DND-41 (cell line): Measurements from ENCODE around the gene MYH13.

Source experiments
- ATAC-seq: fragments of 200-7000 bp; cut with Tn5 transposase; 3 replicates; pipeline ENCODE4 v1.9.1; 2021; ENCODE audit warnings: low read depth; ENCODE audit not compliant: insufficient read depth
- DNase-seq: peaks from one replicate; pipeline ENCODE4 v3.0.0-alpha.2; 2020
- H2AFZ ChIP-seq: 2 replicates; pipeline ENCODE4 v1.6.0; 2012; ENCODE audit warnings: low read depth, low read length
- H3K27ac ChIP-seq: 2 replicates; pipeline ENCODE4 v1.5.1; 2012; ENCODE audit warnings: low read length, inconsistent platforms
- H3K27me3 ChIP-seq: fragments of 200-600 bp; sonication (generic); 2 replicates; pipeline ENCODE4 v1.6.0; 2012; ENCODE audit warnings: low read length, mild to moderate bottlenecking, inconsistent platforms; ENCODE audit not compliant: insufficient read depth, poor library complexity
- H3K36me3 ChIP-seq: 2 replicates; pipeline ENCODE4 v1.5.1; 2012; ENCODE audit warnings: low read length, inconsistent platforms; ENCODE audit not compliant: insufficient read depth
- H3K4me1 ChIP-seq: 2 replicates; pipeline ENCODE4 v1.5.1; 2012; ENCODE audit warnings: mild to moderate bottlenecking, low read length; ENCODE audit not compliant: insufficient read depth
- H3K4me2 ChIP-seq: 2 replicates; pipeline ENCODE4 v1.6.0; 2012; ENCODE audit warnings: mild to moderate bottlenecking, moderate library complexity, low read length, inconsistent platforms; ENCODE audit not compliant: insufficient read depth
- H3K4me3 ChIP-seq, 2 experiments: fragments of 200-600 bp in 1 of 2; shearing (Covaris generic) in 1 of 2; 2 replicates each; pipeline ENCODE4 v1.5.1; 2012 to 2016; ENCODE audit warnings: inconsistent platforms in 2 of 2, low read length in 2 of 2, mild to moderate bottlenecking in 2 of 2, low read depth in 1 of 2, moderate library complexity in 1 of 2
- H3K79me2 ChIP-seq: 2 replicates; pipeline ENCODE4 v1.6.0; 2012; ENCODE audit warnings: low read length, inconsistent platforms; ENCODE audit not compliant: insufficient read depth
- H3K9ac ChIP-seq: 2 replicates; pipeline ENCODE4 v1.6.0; 2012; ENCODE audit warnings: low read depth, mild to moderate bottlenecking, inconsistent platforms, low read length, moderate library complexity
- H3K9me3 ChIP-seq: 2 replicates; pipeline ENCODE4 v1.5.1; 2012; ENCODE audit warnings: low read length, moderate library complexity, mild to moderate bottlenecking, inconsistent platforms; ENCODE audit not compliant: insufficient read depth, severe bottlenecking
- H4K20me1 ChIP-seq: 2 replicates; pipeline ENCODE4 v1.6.0; 2012; ENCODE audit warnings: low read length; ENCODE audit not compliant: insufficient read depth
- EZH2 ChIP-seq: IDR thresholded peaks from 3 replicates; pipeline ENCODE4 v1.6.1; 2012; ENCODE audit warnings: borderline replicate concordance, low read depth, mild to moderate bottlenecking, moderate library complexity, low read length, inconsistent platforms; ENCODE audit not compliant: severe bottlenecking
- TF ChIP-seq, protein P1 (sequence below): IDR thresholded peaks from 2 replicates; pipeline ENCODE4 v1.5.1; 2012; ENCODE audit warnings: borderline replicate concordance, low read length, moderate library complexity, mild to moderate bottlenecking; ENCODE audit not compliant: poor library complexity, severe bottlenecking; ENCODE audit errors: extremely low read depth

Gene MYH13

GRCh38 chr17:10290041-10290440 lies 82.8 kb downstream of the MYH13 start:
- H3K27ac ChIP-seq = no peak overlapping the region
- TF ChIP-seq, protein P1, sequence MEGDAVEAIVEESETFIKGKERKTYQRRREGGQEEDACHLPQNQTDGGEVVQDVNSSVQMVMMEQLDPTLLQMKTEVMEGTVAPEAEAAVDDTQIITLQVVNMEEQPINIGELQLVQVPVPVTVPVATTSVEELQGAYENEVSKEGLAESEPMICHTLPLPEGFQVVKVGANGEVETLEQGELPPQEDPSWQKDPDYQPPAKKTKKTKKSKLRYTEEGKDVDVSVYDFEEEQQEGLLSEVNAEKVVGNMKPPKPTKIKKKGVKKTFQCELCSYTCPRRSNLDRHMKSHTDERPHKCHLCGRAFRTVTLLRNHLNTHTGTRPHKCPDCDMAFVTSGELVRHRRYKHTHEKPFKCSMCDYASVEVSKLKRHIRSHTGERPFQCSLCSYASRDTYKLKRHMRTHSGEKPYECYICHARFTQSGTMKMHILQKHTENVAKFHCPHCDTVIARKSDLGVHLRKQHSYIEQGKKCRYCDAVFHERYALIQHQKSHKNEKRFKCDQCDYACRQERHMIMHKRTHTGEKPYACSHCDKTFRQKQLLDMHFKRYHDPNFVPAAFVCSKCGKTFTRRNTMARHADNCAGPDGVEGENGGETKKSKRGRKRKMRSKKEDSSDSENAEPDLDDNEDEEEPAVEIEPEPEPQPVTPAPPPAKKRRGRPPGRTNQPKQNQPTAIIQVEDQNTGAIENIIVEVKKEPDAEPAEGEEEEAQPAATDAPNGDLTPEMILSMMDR = no peak
- TF ChIP-seq EZH2 = no peak
- H3K4me2 ChIP-seq = no peak overlapping the region
- H3K9me3 ChIP-seq = no peaks in the 10 kb centered on the region
- no peaks in the 10 kb centered on the region for H3K4me1 ChIP-seq
- no peak for DNase-seq
- no peak overlapping the region for H2AFZ ChIP-seq
- ATAC-seq = no peak
- no peaks in the 10 kb centered on the region for H3K79me2 ChIP-seq
- H3K9ac ChIP-seq = no peak overlapping the region
- H3K4me3 ChIP-seq = no peak overlapping the region
- H4K20me1 ChIP-seq = no peaks in the 10 kb centered on the region
- peaks cover 12% of the 10 kb centered on the region for H3K27me3 ChIP-seq
- H3K36me3 ChIP-seq = no peaks in the 10 kb centered on the region

DNA sequence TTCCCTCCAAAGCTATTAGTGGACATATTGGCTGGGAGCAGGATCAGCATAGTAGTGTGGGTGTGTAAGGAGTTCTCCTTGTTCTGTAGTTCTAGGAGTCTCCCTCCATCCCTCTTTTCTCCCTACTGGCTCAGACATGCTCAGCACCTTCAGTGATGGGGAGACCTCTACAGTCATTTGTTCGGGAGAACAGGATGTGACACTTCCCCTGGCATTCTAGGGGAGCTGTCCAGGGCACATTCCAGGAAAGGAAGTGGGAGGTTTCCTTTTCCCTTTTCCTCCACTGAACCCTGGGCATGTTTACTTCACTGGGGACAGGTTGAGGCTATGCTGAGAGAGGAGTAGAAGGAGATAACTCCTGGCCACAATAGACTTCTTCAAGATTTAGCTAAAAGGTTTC lies 86.5 kb downstream of the MYH13 start:
- H3K9ac ChIP-seq = no peak overlapping the region
- H3K36me3 ChIP-seq = no peaks in the 10 kb centered on the region
- TF ChIP-seq, protein P1 = no peak
- TF ChIP-seq EZH2 = no peak
- no peaks in the 10 kb centered on the region for H3K9me3 ChIP-seq
- H2AFZ ChIP-seq = no peak overlapping the region
- H3K27me3 ChIP-seq = peaks cover 15% of the 10 kb centered on the region
- H3K4me1 ChIP-seq = no peaks in the 10 kb centered on the region
- DNase-seq = no peak
- no peaks in the 10 kb centered on the region for H3K79me2 ChIP-seq
- H3K4me3 ChIP-seq = no peak overlapping the region
- H3K27ac ChIP-seq = no peak overlapping the region
- ATAC-seq = no peak
- H3K4me2 ChIP-seq = no peak overlapping the region
- H4K20me1 ChIP-seq = no peaks in the 10 kb centered on the region

- Histone ChIP-seq H3K79me2 (no peaks in the 10 kb centered on the region), H3K4me3 (no peak overlapping the region), H3K9ac (no peak overlapping the region), H4K20me1 (no peaks in the 10 kb centered on the region), H3K9me3 (no peaks in the 10 kb centered on the region), H2AFZ (no peak overlapping the region), H3K36me3 (no peaks in the 10 kb centered on the region), H3K27ac (no peak overlapping the region), H3K27me3 (peaks cover 14% of the 10 kb centered on the region), H3K4me2 (no peak overlapping the region), H3K4me1 (no peaks in the 10 kb centered on the region)
- no peak for ATAC-seq
- DNase-seq = no peak
- TF ChIP-seq EZH2 = no peak
- TF ChIP-seq, protein P1 = no peak
Observed at GRCh38 chr17:10285896-10286295, 86.9 kb downstream of the MYH13 start.

DNA sequence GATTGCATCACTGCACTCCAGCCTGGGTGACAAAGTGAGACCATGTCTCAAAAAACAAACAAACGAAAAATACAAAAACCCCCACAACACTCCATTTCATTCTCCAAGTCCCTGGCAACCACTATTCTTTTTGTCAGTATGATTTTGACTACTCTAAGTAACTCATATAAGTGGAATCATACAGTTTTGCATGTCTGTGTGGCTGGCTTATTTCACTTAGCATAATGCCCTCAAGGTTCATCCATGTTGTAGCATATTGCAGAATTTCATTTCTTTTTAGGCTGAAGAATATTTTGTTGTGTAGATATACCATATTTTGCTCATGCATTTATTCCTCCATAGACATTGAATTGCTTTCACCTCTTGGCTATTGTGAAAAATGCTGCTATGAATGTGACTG lies 92.7 kb downstream of the MYH13 start:
- no peak for ATAC-seq
- H3K9me3 ChIP-seq = no peaks in the 10 kb centered on the region
- no peak overlapping the region for H3K4me3 ChIP-seq

More for the DNA sequence above, 92.7 kb downstream of the MYH13 start:
- Histone ChIP-seq H3K79me2 (no peaks in the 10 kb centered on the region), H3K36me3 (no peaks in the 10 kb centered on the region), H3K27ac (no peak overlapping the region), H3K4me2 (no peak overlapping the region), H3K27me3 (peaks cover 6% of the 10 kb centered on the region), H3K4me1 (no peaks in the 10 kb centered on the region), H3K9ac (no peak overlapping the region), H4K20me1 (no peaks in the 10 kb centered on the region), H2AFZ (no peak overlapping the region)
- DNase-seq = no peak
- TF ChIP-seq, protein P1 = no peak
- no peak for TF ChIP-seq EZH2
